ENCODE data around the gene DICER1.
"Not testable (repeated sequence)": the region's sequence is repeated elsewhere in the genome, so short reads cannot be mapped to it uniquely, and the experiment has no call there.

Gene DICER1

GRCh38 chr14:95183532-95184412 is 26.4 kb upstream of the DICER1 start:
- DNase-seq = no peak

- DNase-seq = no peak
Observed at GRCh38 chr14:95183082-95183481, 25.8 kb upstream of the DICER1 start.

- no peak for DNase-seq
Observed at GRCh38 chr14:95182379-95182778, 25.1 kb upstream of the DICER1 start.

- DNase-seq = no peak
Observed at GRCh38 chr14:95180966-95181741, 23.8 kb upstream of the DICER1 start.

GRCh38 chr14:95175670-95176069 is 18.3 kb upstream of the DICER1 start:
- DNase-seq = not testable (repeated sequence)

GRCh38 chr14:95174184-95174792 is 17.0 kb upstream of the DICER1 start:
- DNase-seq = no peak

GRCh38 chr14:95173518-95173917 is 16.2 kb upstream of the DICER1 start:
- DNase-seq = no peak

GRCh38 chr14:95167177-95167576 is 9.8 kb upstream of the DICER1 start:
- no peak for DNase-seq

- no peak for DNase-seq
Observed at GRCh38 chr14:95165517-95165916, 8.2 kb upstream of the DICER1 start.

GRCh38 chr14:95164506-95164905 is 7.2 kb upstream of the DICER1 start:
- no peak for DNase-seq

- no peak for DNase-seq
Observed at GRCh38 chr14:95163666-95164065, 6.3 kb upstream of the DICER1 start.

GRCh38 chr14:95163132-95163531 is 5.8 kb upstream of the DICER1 start:
- DNase-seq = no peak

GRCh38 chr14:95162641-95163040 is 5.3 kb upstream of the DICER1 start:
- DNase-seq = no peak

- no peak for DNase-seq
Observed at GRCh38 chr14:95157048-95157326, 342 bp downstream of the DICER1 start.

GRCh38 chr14:95156161-95157047 is 925 bp downstream of the DICER1 start:
- no peak for DNase-seq

GRCh38 chr14:95155045-95155444 is 2.3 kb downstream of the DICER1 start:
- no peak for DNase-seq

- no peak for DNase-seq
Observed at GRCh38 chr14:95153866-95154265, 3.5 kb downstream of the DICER1 start.

GRCh38 chr14:95151561-95151960 is 5.8 kb downstream of the DICER1 start:
- no peak for DNase-seq

GRCh38 chr14:95150910-95151309 is 6.4 kb downstream of the DICER1 start:
- DNase-seq = no peak

GRCh38 chr14:95149441-95149840 is 7.9 kb downstream of the DICER1 start:
- DNase-seq = no peak

GRCh38 chr14:95147597-95147996 is 9.7 kb downstream of the DICER1 start:
- no peak for DNase-seq

GRCh38 chr14:95146079-95146771 is 11.1 kb downstream of the DICER1 start:
- DNase-seq = no peak

All from NCI-H2227 treated with DMSO at 0.1 percent for 48 hours (cell line).